AG08395 (cell line): Measurements from ENCODE around the gene PER2.

ENCODE experiments used
- DNase-seq: peaks from one replicate; pipeline ENCODE4 v3.0.0; 2012; ENCODE audit warnings: mixed read lengths, low spot score

Gene PER2

DNA sequence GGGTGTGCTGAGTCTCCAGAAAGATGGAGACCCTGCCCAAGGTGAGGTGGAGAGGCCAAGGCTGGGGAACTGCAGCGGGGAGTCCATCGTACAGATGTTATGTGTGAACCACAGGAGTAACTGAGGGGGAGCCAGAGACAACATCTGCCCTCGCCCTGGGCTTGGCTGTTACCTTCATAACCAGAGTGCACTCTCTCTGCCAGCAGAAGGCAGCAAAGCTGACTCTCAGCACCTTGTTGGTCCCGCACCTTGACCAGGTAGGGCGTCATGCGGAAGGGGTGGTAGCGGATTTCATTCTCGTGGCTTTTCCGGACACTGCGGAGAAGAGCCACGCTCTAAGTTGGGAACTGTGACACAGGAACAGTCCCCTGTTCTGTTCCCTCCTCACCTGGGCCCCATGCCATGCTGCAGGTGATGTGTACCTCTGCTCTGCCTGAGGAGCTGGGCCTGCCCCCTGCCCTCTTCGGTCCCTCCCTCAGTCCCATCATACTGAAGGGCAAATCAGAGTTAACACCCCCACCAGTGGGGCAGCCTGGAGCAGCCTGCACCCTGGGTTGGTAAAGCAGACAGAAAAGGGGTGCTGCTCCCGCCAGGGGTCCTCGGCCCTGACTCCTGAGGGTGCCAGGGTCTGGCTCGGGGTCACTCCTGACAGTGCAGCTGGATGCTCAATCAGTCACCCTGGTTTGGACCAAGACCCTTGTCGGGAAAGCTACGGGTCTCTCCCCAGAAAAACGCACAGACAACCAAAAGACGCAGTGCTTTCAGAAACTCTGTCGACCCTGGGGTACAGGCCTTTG lies 20.3 kb downstream of the PER2 start:
- no peak for DNase-seq

DNA sequence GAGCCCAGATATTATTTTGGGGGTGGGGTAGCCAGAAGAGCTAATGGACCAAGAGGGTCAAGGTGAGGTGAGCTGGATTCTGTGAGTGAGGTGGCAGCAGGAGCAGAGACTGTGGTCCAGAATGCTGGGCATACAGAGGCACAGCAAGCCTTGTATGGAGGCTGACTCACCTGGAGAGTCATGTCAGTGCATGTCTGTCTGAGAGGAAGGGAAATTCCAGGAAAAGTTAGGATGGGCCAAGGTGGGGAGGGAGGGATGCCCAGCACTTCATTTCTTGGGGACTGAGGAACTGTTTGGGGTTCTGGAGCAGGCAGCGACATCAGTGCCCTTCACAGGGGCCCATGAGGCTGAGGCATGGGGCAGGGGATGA lies 21.1 kb downstream of the PER2 start:
- DNase-seq, result no peak

DNA sequence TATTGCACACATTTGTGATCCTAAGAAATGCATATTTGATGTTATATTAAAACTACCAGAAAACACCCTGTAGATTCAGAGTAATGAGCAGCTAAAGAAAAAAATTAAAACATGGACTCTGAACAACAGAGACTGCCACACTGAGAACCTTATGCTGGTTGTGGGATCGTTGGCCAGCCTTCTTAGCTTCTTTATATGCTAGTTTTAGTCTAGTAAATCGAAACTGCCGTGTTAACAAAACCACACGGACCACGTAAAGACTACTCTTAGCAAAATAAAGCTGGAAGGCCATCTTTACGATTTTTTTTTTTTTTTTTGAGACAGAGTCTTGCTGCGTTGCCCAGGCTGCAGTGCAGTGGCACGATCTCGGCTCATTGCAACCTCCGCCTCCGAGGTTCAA lies 22.8 kb downstream of the PER2 start:
- DNase-seq, result no peak

DNA sequence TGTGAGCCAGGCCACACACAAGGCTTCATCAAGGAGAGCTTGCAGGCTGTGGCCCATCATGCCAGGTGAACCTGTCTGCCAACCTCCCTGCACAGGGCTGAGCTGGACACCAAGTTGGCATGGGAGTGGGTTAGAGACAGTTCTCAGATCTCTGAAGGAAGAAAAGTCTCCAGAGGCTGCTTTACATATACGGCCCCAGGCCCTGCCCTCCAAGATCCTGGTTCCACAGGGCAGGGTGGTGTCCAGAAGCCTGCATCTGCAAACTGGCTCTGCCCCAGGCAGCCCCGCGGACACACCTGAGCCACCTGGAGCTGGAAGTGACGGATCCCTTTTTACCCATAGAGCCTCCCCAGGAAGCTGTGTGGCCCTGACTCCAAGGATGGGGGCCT lies 24.3 kb downstream of the PER2 start:
- no peak for DNase-seq

DNA sequence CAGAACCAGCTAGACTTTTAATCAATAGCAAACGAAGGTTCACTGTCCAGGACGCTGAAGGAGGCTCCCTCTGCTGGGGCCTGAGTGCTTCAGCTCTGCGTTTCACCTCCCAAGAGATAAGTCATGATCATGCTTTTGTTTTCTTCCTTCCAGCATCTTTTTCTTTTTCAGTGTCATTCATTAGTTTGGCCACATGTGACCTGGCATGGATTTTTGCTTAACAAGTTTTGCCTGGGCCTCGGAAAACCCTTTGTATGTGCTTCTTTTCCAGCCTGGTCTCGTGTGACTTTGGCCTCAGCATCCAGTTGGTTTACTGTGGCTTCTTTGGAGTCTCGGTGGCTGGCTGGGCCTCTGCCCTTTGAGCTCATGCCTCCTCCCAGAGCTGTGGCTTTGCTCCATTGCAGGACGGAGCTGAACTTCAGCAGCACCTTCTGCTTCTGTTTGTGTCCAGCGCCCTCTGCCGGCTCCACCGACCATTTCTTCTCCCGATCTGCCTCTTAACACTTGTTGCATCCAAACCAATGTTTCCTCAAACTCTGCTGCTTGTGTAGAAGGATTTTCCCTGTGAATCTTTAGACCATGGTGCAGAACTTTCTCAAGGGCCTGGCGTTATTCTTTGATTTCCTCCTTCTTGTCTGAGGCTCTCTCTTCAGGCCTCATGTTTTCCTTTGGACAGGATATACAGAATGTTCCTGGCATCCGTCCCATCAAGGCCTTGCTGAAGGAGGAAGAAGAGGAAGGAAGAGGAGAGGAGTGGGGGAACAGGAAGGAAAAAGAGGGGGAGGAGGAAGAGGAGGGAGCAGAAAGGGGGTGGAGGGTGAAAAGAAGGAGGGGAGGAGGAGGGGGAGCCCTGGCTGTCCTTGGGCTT lies 25.0 kb downstream of the PER2 start:
- DNase-seq, result peak; percentile 96

DNA sequence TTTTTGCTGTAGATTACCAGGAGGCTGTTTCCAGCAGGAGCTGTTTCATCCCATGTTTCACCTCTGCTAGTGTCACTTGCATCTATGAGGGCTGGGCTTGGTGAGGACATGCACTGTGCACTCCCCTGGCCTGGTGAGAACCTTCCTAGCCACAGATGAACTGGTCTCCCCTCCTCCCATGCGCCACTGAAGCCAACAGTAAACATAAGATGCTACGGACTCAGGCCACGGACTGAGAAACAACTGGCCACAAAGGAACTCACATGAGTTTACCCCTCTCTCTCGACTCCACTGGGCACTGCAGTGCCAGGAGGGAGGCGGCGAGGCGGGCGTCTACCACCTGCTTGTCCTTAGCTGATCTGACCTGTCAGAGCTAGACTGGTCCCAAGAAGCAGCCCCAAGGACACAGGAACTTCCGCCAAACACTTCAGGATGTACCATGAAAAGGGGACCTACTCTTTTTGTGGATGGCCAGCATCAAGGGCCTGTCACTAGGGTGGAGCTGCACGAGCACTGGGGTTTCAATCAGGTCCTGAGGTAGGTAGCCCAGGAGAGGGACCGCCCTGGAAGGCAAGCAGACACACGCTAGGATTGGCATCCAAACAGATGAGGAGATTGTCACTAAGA lies 25.8 kb downstream of the PER2 start:
- DNase-seq, result no peak

DNA sequence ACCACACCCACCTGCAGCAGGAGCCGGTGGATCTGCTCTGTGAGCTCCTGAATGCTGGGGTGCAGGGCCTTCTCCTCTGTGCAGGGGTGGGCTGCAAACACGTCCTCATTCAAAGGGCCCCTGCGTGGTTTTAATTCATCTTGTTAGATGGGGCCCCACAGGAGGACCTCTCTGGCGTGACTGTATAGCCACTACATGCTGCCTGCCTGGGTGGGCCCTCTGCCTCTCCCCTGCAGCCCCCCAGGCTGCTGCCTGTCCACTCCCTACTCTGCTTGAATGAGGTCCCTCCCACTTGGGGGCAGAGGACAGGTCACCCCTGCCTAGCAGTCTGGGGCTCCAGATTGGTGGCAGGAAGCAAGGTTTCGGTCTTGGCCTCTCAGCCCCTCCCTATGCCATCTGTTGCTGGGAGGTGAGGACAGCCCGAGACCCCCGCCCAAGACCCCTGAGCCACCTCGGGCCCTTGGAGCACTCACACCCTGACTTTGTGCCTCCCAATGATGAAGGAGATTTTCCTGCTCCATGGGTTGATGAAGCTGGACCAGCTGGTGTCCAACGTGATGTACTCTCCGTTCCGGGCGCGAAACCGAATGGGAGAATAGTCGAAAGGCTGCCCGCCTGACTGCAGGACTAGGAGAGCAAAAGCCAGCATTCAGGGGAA lies 26.6 kb downstream of the PER2 start:
- no peak for DNase-seq

DNA sequence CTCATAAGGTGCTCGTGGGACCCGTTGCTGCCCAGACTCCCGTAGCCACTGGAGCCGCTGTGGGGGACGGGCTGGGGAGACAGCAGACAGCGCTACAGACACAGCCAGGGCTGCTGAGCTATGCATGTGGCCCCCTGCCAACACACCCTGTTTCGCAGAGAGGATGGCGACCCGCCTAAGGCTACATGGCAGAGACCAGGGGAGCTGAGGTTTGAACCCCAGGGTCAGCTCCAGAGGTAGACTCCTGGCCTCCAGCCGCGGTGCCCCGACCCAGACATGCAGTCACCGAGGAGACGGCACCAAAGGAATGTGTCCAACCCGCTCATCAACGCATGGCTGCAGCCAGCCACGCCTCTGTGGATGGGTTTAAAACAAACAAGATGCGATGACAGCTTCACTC lies 27.5 kb downstream of the PER2 start:
- DNase-seq, result no peak

DNA sequence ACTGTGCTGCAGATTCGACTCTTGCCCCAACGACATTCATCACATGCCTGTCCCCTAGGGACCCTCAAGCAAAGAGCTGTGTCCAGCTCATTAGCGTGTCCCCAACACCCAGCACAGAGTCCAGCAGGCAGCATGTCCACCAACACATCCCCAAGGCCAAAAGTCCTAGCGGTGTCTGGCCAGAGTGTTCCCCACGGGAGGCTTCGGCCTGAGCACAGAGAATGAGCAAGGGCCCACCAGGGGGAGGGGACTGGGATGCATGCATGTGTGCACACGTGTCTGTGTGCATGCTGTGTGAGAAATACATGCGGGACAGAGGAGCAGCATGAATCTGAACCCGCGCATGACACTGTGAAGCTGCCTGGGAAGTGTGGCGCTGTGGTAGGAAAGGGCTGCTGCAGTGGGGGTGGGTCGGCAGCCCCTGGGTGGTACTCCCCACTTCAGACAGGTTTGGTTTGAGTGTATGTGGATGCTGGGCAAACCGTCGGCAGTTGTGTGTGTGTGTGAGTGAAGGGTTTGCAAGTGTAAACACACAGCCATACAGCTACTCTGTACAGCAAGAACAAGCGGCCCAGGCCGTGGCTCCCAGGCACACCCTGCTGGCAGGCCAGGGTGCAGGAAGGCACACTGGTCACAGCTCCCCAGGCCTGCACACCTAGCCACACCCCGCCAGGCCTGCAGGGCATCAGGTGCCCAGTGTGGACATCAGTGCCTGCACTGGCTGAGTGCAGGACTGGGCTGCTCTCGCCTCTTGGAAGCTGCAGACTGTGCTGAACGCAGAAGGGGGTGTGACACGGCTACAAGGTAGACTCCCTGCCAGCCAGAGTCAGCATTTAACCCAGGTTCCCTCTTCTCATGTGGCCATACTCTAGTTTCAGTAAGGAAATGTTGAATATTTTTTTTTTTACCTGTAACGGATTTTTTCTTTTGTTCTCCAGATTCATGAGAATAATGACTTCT lies 29.1 kb downstream of the PER2 start:
- no peak for DNase-seq

DNA sequence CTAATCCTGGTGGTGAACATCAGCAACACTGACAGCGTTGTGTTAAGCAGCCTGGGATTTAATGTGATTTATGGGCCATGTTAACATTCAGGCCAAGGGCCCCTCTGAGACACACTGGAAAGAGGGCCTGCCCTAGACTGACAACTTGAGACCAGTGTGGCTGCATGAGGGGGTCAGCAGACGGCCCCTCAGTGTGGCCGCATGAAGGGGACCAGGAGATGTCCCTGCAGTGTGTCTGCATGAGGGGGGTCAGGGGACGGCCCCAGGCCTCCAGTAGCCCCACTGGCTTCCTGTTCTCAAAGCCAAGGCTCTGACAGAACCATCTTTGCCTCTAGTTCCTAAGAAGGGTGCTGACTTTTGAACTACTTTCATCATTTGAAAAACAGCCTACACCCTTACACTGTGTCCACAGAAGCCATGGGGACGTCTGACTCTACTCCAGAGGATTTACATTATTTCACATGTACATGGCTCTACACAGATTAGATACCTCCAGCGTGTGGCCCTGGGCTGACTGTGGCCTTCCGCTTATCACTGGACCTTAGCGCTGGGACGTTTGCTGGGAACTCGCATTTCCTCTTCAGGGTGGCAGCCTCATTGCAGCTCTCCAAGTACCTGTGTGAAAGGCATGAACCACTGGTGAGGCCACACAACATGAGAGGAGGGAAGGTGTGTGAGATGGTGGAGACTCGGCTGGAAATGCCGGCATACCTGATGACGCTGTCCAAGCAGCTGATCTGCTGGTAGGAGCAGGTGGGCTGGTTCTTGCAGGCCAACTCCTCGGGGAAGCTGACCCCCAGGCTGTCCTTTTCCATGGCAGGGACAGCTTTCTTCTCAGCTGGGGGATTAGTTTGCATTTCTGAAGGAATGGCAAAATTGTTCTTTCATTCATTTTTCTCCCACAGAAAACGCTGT lies 30.4 kb downstream of the PER2 start:
- DNase-seq, result no peak

DNA sequence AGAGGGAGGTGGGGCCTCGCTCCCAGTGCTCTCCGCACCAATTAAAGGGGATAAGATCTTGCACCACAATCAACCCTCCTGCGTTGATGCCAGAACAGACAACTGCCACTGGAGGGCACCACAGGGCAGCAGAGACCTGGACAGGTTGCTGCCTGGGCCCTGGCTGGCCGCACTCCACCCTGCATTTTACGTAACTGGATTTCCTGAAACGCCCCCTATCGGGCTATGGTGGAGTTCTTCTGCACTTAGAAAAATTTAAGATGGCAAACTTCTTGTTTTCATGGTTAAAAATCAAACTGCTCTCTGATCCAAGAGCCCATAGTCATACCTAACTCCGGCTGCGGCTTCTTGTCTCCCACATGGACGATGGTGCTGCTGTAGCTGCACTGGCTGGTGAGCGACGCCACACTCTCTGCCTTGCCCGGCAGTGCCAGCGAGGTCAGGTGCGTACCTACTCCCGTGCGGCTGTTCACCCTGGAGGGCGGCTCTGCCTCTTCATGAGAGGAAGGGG lies 31.8 kb downstream of the PER2 start:
- DNase-seq, result peak; percentile 75

DNA sequence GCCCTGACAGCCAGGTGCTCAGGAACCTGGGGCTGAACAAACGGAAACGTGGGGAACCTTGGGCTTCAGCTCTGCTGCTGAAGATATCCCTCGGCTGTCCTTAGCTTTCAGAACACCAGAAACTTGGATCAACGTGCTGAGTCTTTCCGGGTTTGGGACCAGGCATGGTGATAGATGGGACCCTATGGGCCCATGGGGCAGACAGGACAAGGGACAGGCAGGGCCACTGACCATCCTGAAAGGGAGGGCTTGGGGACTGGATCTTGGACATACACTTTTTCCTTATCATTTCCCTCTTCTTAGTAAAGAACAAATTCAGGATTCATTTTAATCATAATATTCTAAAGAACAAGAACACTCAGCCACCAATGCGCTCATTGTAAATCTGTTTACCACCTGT lies 32.3 kb downstream of the PER2 start:
- DNase-seq, result no peak

DNA sequence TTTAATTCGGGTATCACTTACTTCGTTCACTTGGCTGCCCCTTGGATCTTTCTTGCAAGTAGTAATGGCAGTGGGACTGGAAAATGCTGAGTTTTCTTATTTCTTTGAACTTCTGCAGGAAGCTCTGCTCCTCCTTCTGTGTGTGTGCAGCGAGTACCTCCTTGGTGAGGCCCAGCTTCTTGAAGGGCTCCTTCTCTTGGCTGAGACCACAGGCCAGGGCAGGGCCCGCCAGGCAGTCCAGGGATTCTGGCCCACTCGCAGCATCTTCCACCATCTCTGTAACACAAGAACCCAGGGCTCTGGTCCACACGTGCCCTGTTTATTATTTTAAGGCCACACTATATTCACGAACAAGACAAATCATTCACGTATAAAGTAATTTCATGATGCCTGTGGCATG lies 32.8 kb downstream of the PER2 start:
- no peak for DNase-seq

DNA sequence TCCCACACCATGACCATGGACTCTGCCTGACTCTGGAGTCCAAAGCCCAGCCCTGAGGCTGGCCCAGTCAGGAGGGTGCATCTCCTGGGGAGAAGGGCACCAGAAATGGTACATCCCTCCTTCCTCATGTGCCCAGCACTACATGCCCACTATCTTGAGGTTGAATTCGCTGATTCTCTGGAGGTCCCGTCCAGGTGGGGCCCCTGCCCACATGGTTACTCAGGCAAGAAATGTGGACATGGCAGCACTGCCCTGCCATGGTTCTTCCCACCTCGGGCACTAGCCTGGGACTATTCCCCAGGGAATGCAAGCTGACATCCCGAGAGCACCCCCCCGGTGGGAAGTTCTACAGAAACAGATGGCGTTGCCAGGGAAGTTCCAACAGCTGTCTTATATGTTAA lies 33.3 kb downstream of the PER2 start:
- DNase-seq, result no peak

DNA sequence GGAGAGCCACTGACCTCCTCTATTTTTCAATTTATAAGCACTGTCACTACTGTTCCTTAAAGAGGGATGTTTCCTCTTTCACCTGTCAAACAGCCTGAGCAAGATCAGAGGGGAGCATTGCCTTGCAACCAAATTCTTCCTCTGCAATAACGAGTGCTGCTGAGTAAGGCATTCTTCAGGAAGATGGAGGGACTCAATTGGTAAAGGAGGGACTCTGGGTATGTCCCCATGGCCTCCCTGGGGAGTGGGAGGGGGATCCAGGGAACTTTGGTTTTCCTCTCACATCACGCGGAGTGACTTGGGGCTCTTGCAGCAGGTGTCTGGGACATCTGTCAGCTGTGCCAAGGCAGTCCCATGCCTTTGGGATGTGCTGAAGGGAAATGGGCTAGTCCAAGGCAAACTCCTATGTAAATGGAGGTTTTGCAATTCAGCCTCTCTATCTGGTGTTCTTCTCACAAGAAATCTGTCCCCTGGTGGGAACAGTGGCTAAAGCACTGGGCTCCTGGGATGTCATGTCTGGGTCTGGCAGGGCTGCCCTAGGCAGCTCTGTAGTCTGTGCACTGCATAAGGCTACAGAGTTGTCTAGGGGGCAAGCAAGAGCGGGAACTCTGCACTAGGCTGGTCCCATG lies 34.2 kb downstream of the PER2 start:
- DNase-seq, result no peak

DNA sequence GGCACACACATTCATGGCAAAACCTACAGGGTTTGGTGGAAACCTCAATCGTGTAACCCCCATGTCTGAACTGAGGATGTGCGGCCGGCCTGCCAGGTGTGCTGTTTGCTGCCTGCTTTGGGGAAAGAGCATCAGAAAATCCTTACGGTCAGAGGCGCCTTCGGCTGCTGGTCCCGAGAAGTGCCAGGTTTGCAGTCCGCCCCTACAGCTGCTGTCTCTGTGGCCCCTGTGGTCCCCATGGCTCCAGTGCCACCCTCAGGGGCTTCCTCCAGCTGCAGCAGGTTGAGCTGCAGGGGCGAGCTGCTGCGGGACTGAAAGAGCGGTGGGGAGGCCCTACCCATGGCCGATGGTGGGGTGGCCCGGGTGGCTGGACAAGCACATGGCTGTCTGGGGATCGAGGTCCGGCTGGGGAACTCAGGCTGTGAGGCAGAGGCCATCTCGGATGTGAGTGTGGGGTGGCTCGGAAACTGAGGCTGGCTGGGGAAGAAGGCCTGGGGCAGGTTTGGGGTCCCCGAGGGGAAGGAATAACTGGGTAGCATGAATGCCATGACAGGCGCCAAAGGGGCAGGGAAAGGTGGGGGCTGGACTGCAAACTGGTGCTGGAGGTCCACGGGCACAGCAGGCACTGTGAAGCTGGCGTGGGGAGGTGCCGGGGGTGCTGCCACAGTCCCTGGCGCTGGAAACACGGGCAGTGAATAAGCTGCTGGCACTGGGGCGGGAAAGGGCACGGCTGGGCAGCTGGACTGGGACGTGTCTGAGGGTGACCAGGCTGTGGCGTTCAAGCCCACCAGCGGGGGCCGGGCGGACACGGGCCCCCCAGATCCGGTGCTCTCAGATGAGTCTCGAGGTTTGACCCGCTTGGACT lies 35.4 kb downstream of the PER2 start:
- no peak for DNase-seq

DNA sequence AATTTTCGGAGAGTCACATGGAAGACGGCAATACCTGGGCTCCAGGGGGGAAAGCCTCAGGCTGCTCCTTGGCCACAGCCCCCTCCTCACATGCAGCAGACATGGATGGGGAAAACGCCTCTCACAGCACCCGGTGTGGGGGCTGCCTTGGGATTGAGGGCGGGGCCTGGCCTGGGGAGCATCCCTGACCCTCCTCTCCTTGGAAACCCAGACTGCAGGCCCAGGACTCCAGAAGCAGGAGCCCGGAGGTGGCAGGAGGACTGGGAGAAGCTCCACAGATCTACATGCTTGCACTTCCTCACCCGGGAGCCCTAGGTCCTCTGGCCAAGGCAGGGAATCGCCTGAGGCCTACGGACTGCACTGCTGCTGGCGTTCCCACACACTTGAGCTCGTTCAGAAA lies 36.4 kb downstream of the PER2 start:
- no peak for DNase-seq

DNA sequence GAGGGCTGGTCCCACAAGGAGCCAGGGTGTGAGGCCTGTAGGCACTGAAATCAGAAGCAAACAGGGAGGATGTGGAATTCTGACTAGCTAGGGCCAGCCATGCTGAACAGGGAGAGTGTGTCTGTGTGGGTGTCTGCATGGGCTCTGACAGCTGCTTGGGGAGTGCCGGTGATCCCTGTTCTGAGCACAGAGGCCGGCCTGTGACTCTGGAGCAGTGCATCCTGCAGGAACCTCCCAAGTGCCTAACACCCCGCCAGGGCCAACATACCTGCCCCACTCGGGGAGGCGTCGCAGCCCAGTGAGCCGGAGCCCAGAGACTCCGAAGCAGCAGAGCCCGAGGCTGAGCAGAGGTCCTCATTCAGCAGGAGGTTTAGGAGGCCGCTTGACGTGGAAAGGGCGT lies 37.1 kb downstream of the PER2 start:
- no peak for DNase-seq

DNA sequence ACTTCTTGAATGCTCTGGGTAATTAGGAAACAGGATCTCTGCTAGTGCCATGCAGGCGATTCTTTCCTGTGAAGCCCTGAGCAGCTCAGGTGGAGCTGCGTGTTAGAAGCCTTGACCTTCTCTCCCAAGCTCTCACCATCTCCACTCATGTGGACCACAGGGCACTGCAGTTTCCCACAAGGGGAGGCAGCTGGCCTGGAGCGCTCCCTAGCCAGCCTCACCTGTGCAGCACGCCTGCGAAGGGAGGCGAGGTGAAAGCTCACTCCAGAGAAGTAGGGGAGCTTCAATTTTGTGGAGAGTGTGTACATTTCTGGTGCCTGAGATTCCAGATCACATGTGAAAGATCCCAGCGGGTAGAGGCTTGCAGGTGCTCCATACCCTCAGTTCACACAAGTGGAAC lies 37.5 kb downstream of the PER2 start:
- no peak for DNase-seq
